ENCODE measurements around the gene TAP1.

DNA sequence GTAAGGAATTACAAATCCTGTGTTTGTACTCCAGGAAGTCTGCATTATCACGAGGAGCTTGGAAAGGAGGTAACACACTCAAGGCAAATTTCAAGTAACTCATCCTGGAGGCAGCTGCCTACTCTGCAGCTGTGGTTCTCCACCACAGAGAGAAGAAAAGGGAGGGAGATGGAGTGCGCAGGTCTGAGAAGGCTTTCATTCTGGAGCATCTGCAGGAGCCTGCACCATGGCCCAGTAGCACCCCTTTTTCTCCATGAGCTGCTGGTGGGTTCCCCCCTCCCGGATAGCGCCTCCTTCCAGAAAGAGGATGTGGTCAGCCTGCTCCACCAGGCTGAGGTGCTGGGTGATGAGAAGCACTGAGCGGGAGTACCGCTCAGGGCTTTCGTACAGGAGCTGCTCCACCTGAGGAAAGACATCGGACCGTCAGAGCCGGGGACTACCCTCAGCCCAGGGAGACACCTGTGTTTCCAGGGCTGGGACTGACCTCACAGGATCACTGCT, 8.1 kb downstream of the TAP1 start:
- no peak for TF ChIP-seq POLR2A (IDR thresholded peaks at IDR 0.05)
- TF ChIP-seq POLR2AphosphoS5 (IDR thresholded peaks at IDR 0.05; ENCODE audit: insufficient read depth in 1 of 2, low read depth in 1 of 2): no peak
- TF ChIP-seq, protein P1, sequence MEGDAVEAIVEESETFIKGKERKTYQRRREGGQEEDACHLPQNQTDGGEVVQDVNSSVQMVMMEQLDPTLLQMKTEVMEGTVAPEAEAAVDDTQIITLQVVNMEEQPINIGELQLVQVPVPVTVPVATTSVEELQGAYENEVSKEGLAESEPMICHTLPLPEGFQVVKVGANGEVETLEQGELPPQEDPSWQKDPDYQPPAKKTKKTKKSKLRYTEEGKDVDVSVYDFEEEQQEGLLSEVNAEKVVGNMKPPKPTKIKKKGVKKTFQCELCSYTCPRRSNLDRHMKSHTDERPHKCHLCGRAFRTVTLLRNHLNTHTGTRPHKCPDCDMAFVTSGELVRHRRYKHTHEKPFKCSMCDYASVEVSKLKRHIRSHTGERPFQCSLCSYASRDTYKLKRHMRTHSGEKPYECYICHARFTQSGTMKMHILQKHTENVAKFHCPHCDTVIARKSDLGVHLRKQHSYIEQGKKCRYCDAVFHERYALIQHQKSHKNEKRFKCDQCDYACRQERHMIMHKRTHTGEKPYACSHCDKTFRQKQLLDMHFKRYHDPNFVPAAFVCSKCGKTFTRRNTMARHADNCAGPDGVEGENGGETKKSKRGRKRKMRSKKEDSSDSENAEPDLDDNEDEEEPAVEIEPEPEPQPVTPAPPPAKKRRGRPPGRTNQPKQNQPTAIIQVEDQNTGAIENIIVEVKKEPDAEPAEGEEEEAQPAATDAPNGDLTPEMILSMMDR (IDR thresholded peaks at IDR 0.05): no peak

Measured in vagina (tissue), 2 donors.